ENCODE measurements around the gene IGDCC3. TPM values are rescaled to one million over a fixed set of nuclear protein-coding genes. Genes with fewer than 3 reads are reported as not detected.
A peak's percentile ranks its signal among the peaks of the same experiment; 100 is the strongest.

Gene IGDCC3
- total RNA-seq, 1 experiment from 2014 or later: 53.5 TPM

- CTCF ChIA-PET: interaction anchor here (0.7 to 4.2 kb wide), 4 partner anchors 12 to 95 kb away, joined by 3 to 36 read pairs (median 4); no protein-coding TSS in a partner anchor
- H3K4me3 Mint-ChIP-seq: no peak overlapping the region
- H3K4me1 Mint-ChIP-seq: peaks cover 87% of the 10 kb centered on the region
- DNase-seq (ENCODE audit: low spot score): no peak
- H3K27me3 Mint-ChIP-seq (ENCODE audit: low read depth): no peaks in the 10 kb centered on the region
- TF ChIP-seq HMGA2 (CRISPR knock-in tag; IDR thresholded peaks at IDR 0.05) (no peak), PRDM15 (CRISPR knock-in tag; IDR thresholded peaks at IDR 0.05) (no peak), NFATC4 (CRISPR knock-in tag; IDR thresholded peaks at IDR 0.05) (no peak), ZNF423 (CRISPR knock-in tag; IDR thresholded peaks at IDR 0.05) (peak; percentile 69; the same call in 1 of the 2 replicates)
- TF ChIP-seq, protein P1, sequence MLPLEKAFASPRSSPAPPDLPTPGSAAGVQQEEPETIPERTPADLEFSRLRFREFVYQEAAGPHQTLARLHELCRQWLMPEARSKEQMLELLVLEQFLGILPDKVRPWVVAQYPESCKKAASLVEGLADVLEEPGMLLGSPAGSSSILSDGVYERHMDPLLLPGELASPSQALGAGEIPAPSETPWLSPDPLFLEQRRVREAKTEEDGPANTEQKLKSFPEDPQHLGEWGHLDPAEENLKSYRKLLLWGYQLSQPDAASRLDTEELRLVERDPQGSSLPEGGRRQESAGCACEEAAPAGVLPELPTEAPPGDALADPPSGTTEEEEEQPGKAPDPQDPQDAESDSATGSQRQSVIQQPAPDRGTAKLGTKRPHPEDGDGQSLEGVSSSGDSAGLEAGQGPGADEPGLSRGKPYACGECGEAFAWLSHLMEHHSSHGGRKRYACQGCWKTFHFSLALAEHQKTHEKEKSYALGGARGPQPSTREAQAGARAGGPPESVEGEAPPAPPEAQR (CRISPR knock-in tag; IDR thresholded peaks at IDR 0.05): no peak
- POLR2A ChIA-PET: interaction anchor here (0.6 to 1.0 kb wide), 2 partner anchors 8 to 46 kb away, joined by 3 to 5 read pairs; no protein-coding TSS in a partner anchor
- no peaks in the 10 kb centered on the region for H3K9me3 Mint-ChIP-seq
- H3K27ac Mint-ChIP-seq: peak overlapping the region; percentile 100; the same call in 1 of the 2 replicates
- no peak for ATAC-seq
- no peaks in the 10 kb centered on the region; the same call in 1 of the 2 replicates for H3K36me3 Mint-ChIP-seq
Observed at GRCh38 chr15:65413051-65413759, 35.4 kb upstream of the IGDCC3 start.

- ATAC-seq: no peak
Observed at GRCh38 chr15:65412556-65412955, 34.8 kb upstream of the IGDCC3 start.

More at GRCh38 chr15:65412556-65412955, 34.8 kb upstream of the IGDCC3 start:
- peak overlapping the region; percentile 68; the same call in 1 of the 2 replicates for H3K27ac Mint-ChIP-seq
- CTCF ChIA-PET: interaction anchor here (0.7 to 4.2 kb wide), 4 partner anchors 12 to 94 kb away, joined by 3 to 36 read pairs (median 4); no protein-coding TSS in a partner anchor
- no peak for DNase-seq (ENCODE audit: low spot score)
- H3K4me1 Mint-ChIP-seq: peaks cover 81% of the 10 kb centered on the region
- TF ChIP-seq STAT6 (CRISPR knock-in tag; conservative IDR thresholded peaks at IDR 0.05; ENCODE audit: low read depth) (no peak), TEAD4 (CRISPR knock-in tag; IDR thresholded peaks at IDR 0.05) (no peak), PRDM15 (CRISPR knock-in tag; IDR thresholded peaks at IDR 0.05) (no peak), RELA (CRISPR knock-in tag; IDR thresholded peaks at IDR 0.05; ENCODE audit: borderline replicate concordance) (no peak), MLX (CRISPR knock-in tag; IDR thresholded peaks at IDR 0.05) (no peak), OVOL2 (CRISPR knock-in tag; IDR thresholded peaks at IDR 0.05; ENCODE audit: borderline replicate concordance) (no peak), NFYB (CRISPR knock-in tag; conservative IDR thresholded peaks at IDR 0.05; ENCODE audit: low read depth) (no peak), ESRRA (CRISPR knock-in tag; IDR thresholded peaks at IDR 0.05; ENCODE audit: borderline replicate concordance) (no peak), NFATC4 (CRISPR knock-in tag; IDR thresholded peaks at IDR 0.05) (no peak), MYBL2 (CRISPR knock-in tag; IDR thresholded peaks at IDR 0.05) (no peak), KAT7 (CRISPR knock-in tag; IDR thresholded peaks at IDR 0.05; ENCODE audit: borderline replicate concordance) (no peak)
- TF ChIP-seq, protein P2, sequence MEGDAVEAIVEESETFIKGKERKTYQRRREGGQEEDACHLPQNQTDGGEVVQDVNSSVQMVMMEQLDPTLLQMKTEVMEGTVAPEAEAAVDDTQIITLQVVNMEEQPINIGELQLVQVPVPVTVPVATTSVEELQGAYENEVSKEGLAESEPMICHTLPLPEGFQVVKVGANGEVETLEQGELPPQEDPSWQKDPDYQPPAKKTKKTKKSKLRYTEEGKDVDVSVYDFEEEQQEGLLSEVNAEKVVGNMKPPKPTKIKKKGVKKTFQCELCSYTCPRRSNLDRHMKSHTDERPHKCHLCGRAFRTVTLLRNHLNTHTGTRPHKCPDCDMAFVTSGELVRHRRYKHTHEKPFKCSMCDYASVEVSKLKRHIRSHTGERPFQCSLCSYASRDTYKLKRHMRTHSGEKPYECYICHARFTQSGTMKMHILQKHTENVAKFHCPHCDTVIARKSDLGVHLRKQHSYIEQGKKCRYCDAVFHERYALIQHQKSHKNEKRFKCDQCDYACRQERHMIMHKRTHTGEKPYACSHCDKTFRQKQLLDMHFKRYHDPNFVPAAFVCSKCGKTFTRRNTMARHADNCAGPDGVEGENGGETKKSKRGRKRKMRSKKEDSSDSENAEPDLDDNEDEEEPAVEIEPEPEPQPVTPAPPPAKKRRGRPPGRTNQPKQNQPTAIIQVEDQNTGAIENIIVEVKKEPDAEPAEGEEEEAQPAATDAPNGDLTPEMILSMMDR (IDR thresholded peaks at IDR 0.05): no peak
- TF ChIP-seq, protein P3, sequence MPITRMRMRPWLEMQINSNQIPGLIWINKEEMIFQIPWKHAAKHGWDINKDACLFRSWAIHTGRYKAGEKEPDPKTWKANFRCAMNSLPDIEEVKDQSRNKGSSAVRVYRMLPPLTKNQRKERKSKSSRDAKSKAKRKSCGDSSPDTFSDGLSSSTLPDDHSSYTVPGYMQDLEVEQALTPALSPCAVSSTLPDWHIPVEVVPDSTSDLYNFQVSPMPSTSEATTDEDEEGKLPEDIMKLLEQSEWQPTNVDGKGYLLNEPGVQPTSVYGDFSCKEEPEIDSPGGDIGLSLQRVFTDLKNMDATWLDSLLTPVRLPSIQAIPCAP (CRISPR knock-in tag; IDR thresholded peaks at IDR 0.05): no peak
- no peaks in the 10 kb centered on the region for H3K27me3 Mint-ChIP-seq (ENCODE audit: low read depth)
- POLR2A ChIA-PET: interaction anchor here (0.6 to 1.0 kb wide), 2 partner anchors 9 to 45 kb away, joined by 3 to 5 read pairs; no protein-coding TSS in a partner anchor
- no peaks in the 10 kb centered on the region for H3K9me3 Mint-ChIP-seq
- H3K4me3 Mint-ChIP-seq: no peak overlapping the region
- H3K36me3 Mint-ChIP-seq: no peaks in the 10 kb centered on the region; the same call in 1 of the 2 replicates
